HepG2 (cell line): ENCODE measurements around the gene OR11G2. TPM values are rescaled to one million over a fixed set of nuclear protein-coding genes. Genes with fewer than 3 reads are reported as not detected.

Experiments
- ATAC-seq: fragments of 200-7000 bp; cut with Tn5 transposase; 3 replicates; pipeline ENCODE4 v1.9.1; 2020; ENCODE audit warnings: mild to moderate bottlenecking, moderate library complexity
- Bru-seq: library from RNA; stranded (reverse); fragments of 400-500 nt; gene quantifications from one replicate; lab custom pipeline; 2021; lab: Mats Ljungman, UMichigan
- BruChase-seq, 2 experiments: library from RNA; stranded (reverse); fragments of 400-500 nt; gene quantifications; one replicate each; lab custom pipeline; 2021; lab: Mats Ljungman, UMichigan
- BruUV-seq: library from RNA; stranded (reverse); fragments of 400-500 nt; replicated peaks from 2 replicates; lab custom pipeline; 2021; lab: Mats Ljungman, UMichigan
- CTCF ChIA-PET: fragments of 300-600 bp; formaldehyde crosslinking; extraction: SDS; loops from one replicate; lab custom pipeline; 2021; ENCODE audit warnings: low total read pairs, inconsistent platforms, low intra/inter-chr PET ratio; lab: Yijun Ruan, JAX
- POLR2A ChIA-PET: fragments of 350-600 bp; sonication (Branson Sonifier 250); formaldehyde crosslinking; loops from one replicate; lab custom pipeline; 2020; ENCODE audit warnings: antibody characterized with exemption, inconsistent platforms; lab: Yijun Ruan, JAX
- DNase-seq: peaks from one replicate; pipeline ENCODE4 v3.0.0-alpha.2; 2015; ENCODE audit warnings: low spot score
- FAIRE-seq: peaks from 3 replicates; lab custom pipeline; 2011; peaks lifted over from hg19 to GRCh38; lab: Jason Lieb, UNC
- H2AFZ ChIP-seq: one replicate; pipeline ENCODE4 v1.6.1; 2011; ENCODE audit warnings: low read length, inconsistent platforms
- H3K27ac ChIP-seq: fragments of 300-600 bp; 3 replicates; pipeline ENCODE4 v1.8.0; 2011; ENCODE audit warnings: mixed run types, mild to moderate bottlenecking, mixed read lengths, low read length, inconsistent platforms; ENCODE audit not compliant: insufficient read depth; ENCODE audit errors: extremely low read length
- H3K27me3 ChIP-seq, 2 experiments: fragments of 200-600 bp in 1 of 2; 2 replicates in 1 of 2; 3 replicates in 1 of 2; pipeline versions ENCODE4 v1.6.0 to v1.8.0; 2011; ENCODE audit warnings: low read length in 2 of 2, mild to moderate bottlenecking in 2 of 2, moderate library complexity in 2 of 2, inconsistent platforms in 1 of 2; ENCODE audit not compliant: insufficient read depth in 2 of 2, control insufficient read depth in 1 of 2
- H3K36me3 ChIP-seq, 2 experiments: fragments of 200-600 bp in 1 of 2; replicated peaks in 1 of 2; 2 replicates in 1 of 2; 3 replicates in 1 of 2; pipeline versions ENCODE4 v1.5.1 to v1.8.0; 2011; ENCODE audit warnings: low read length in 2 of 2, inconsistent platforms in 1 of 2; ENCODE audit not compliant: insufficient read depth in 2 of 2, control insufficient read depth in 1 of 2
- H3K4me1 ChIP-seq: 2 replicates; pipeline ENCODE4 v1.5.1; 2012; ENCODE audit warnings: low read length, inconsistent platforms; ENCODE audit not compliant: insufficient read depth
- H3K4me2 ChIP-seq: 2 replicates; pipeline ENCODE4 v1.6.0; 2011; ENCODE audit warnings: low read depth, low read length, inconsistent platforms
- H3K4me3 ChIP-seq, 3 experiments: fragments of 200-600 bp in 1 of 3; sonication (generic), shearing (Covaris generic) in 1 of 3; replicated peaks in 1 of 3; 2 replicates each; pipeline ENCODE4 v1.5.1; 2011 to 2016; ENCODE audit warnings: low read length in 3 of 3, inconsistent platforms in 2 of 3, low read depth in 2 of 3, mild to moderate bottlenecking in 2 of 3, control low read depth in 1 of 3, mixed read lengths in 1 of 3; ENCODE audit not compliant: insufficient read depth in 1 of 3
- H3K79me2 ChIP-seq: one replicate; pipeline ENCODE4 v1.6.1; 2011; ENCODE audit warnings: low read length, inconsistent platforms; ENCODE audit not compliant: insufficient read depth
- H3K9ac ChIP-seq: 2 replicates; pipeline ENCODE4 v1.6.0; 2011; ENCODE audit warnings: mild to moderate bottlenecking, low read depth, low read length, inconsistent platforms; ENCODE audit not compliant: insufficient read depth
- H3K9me3 ChIP-seq: 2 replicates; pipeline ENCODE4 v1.5.1; 2012; ENCODE audit warnings: mild to moderate bottlenecking, low read length
- H4K20me1 ChIP-seq: 2 replicates; pipeline ENCODE4 v1.6.0; 2011; ENCODE audit warnings: inconsistent platforms, mild to moderate bottlenecking, low read length, moderate library complexity; ENCODE audit not compliant: insufficient read depth
- MAZ ChIP-seq, 2 experiments: sonication (generic) in 1 of 2; formaldehyde crosslinking in 1 of 2; IDR thresholded peaks; 2 replicates each; pipeline versions ENCODE4 v1.5.0 to v1.6.1; 2012 to 2020; ENCODE audit warnings: low read depth in 2 of 2, mild to moderate bottlenecking in 2 of 2, borderline replicate concordance in 1 of 2, improper control_type of control experiment in 1 of 2, low read length in 1 of 2, missing genetic modification reagents in 1 of 2, moderate library complexity in 1 of 2
- MNT ChIP-seq: fragments of 450-650 bp; IDR thresholded peaks from 2 replicates; pipeline ENCODE4 v1.6.1; 2016
- MYNN ChIP-seq: sonication (generic); formaldehyde crosslinking; IDR thresholded peaks from 2 replicates; pipeline ENCODE4 v1.4.0; 2020; ENCODE audit warnings: mild to moderate bottlenecking, low read depth, missing genetic modification reagents
- ONECUT2 ChIP-seq: sonication (generic); formaldehyde crosslinking; IDR thresholded peaks from 2 replicates; pipeline ENCODE4 v1.4.0; 2020; ENCODE audit warnings: missing genetic modification reagents
- ZNF646 ChIP-seq: sonication (generic); formaldehyde crosslinking; IDR thresholded peaks from 2 replicates; pipeline ENCODE4 v1.9.0; 2021; ENCODE audit warnings: mild to moderate bottlenecking, missing genetic modification reagents
- WGBS: methylation state at CpG from one replicate; pipeline ENCODE4 v1.1.6; 2017; ENCODE audit warnings: low lambda C conversion rate; 5-methylcytosine and 5-hydroxymethylcytosine counted together
- in situ Hi-C: cut with HindIII; loops from 2 replicates; pipeline ENCODE4 v1.10.0; 2017; ENCODE audit warnings: low pct_unique_long_range_greater_than_20kb; ENCODE audit not compliant: extremely low pct_ligation_motif_present
- intact Hi-C: fragments of 100-400 bp; cut with micrococcal nuclease; formaldehyde crosslinking; loops from one replicate; pipeline ENCODE4 v1.10.0; 2022; ENCODE audit not compliant: unreplicated experiment
- long read RNA-seq, 2 experiments: library from RNA in 1 of 2; library from polyadenylated mRNA in 1 of 2; stranded (forward) in 1 of 2; unstranded in 1 of 2; transcript quantifications; one replicate each; pipeline ENCODE4 v2.0.0, GENCODE V29; 2019 to 2022
- polyA minus RNA-seq, 3 experiments: library from RNA; depleted of rRNA, polyadenylated mRNA; stranded (reverse); fragments of >200 nt; gene quantifications; 2 replicates each; pipeline ENCODE4 v1.2.3, GENCODE V29; 2011; ENCODE audit warnings: low replicate concordance in 1 of 3
- polyA plus RNA-seq, 8 experiments: library from polyadenylated mRNA; depleted of rRNA in 3 of 8; stranded (reverse) in 7 of 8; unstranded in 1 of 8; fragments of >200 nt; fragmentation: Illumina TruSeq in 4 of 8; extraction: Trizol in 4 of 8; gene quantifications; 2 replicates each; pipeline versions ENCODE4 v1.2.1 to v1.2.3, GENCODE V29; 2011 to 2016; ENCODE audit warnings: low read depth in 4 of 8, missing spikeins in 1 of 8, mixed read lengths in 1 of 8; ENCODE audit not compliant: insufficient read depth in 1 of 8
- total RNA-seq, 5 experiments: library from RNA; depleted of rRNA; stranded (reverse); fragments of >200 nt; fragmentation: Illumina TruSeq; extraction: Trizol; gene quantifications; 2 replicates each; pipeline ENCODE4 v1.2.3, GENCODE V29; 2016; ENCODE audit warnings: low read depth in 1 of 5

The OR11G2 gene
- total RNA-seq (2016; rRNA removed; fragmentation: Illumina TruSeq; extraction: Trizol) (not detected in 2 replicates), polyA plus RNA-seq (2011; rRNA removed) (not detected in 2 replicates), polyA minus RNA-seq (2011; rRNA and poly(A)+ RNA removed; ENCODE audit: low replicate concordance) (not detected in 2 replicates), Bru-seq, nascent RNA (not detected), BruChase-seq, experiment 1, labeled RNA remaining after a 6-hour chase (not detected), BruChase-seq, experiment 2, labeled RNA remaining after a 2-hour chase (not detected)
- not detected in 2 replicates for total RNA-seq (2016; cell fraction: cytosol; rRNA removed; fragmentation: Illumina TruSeq; extraction: Trizol; ENCODE audit: low read depth)
- total RNA-seq (2016; cell fraction: insoluble cytoplasmic fraction; rRNA removed; fragmentation: Illumina TruSeq; extraction: Trizol): not detected in 2 replicates
- not detected in 2 replicates for total RNA-seq (2016; cell fraction: membrane; rRNA removed; fragmentation: Illumina TruSeq; extraction: Trizol)
- not detected in 2 replicates for total RNA-seq (2016; cell fraction: nucleus; rRNA removed; fragmentation: Illumina TruSeq; extraction: Trizol)
- polyA plus RNA-seq (2011; cell fraction: cytosol; rRNA removed): not detected in 2 replicates
- polyA plus RNA-seq (2011; cell fraction: nucleus; rRNA removed): not detected in 2 replicates
- not detected in 2 replicates for polyA plus RNA-seq (2012)
- not detected in 2 replicates for polyA plus RNA-seq (2016; cell fraction: cytosol; fragmentation: Illumina TruSeq; extraction: Trizol; ENCODE audit: low read depth)
- polyA plus RNA-seq (2016; cell fraction: insoluble cytoplasmic fraction; fragmentation: Illumina TruSeq; extraction: Trizol; ENCODE audit: low read depth): not detected in 2 replicates
- polyA plus RNA-seq (2016; cell fraction: membrane; fragmentation: Illumina TruSeq; extraction: Trizol; ENCODE audit: low read depth): not detected in 2 replicates
- not detected in 2 replicates for polyA plus RNA-seq (2016; cell fraction: nucleus; fragmentation: Illumina TruSeq; extraction: Trizol; ENCODE audit: insufficient read depth, low read depth)
- not detected in 2 replicates for polyA minus RNA-seq (2011; cell fraction: cytosol; rRNA and poly(A)+ RNA removed)
- polyA minus RNA-seq (2011; cell fraction: nucleus; rRNA and poly(A)+ RNA removed): not detected in 2 replicates
- long read RNA-seq, experiment 1: 0 reads
- long read RNA-seq, experiment 2: 0 reads

DNA sequence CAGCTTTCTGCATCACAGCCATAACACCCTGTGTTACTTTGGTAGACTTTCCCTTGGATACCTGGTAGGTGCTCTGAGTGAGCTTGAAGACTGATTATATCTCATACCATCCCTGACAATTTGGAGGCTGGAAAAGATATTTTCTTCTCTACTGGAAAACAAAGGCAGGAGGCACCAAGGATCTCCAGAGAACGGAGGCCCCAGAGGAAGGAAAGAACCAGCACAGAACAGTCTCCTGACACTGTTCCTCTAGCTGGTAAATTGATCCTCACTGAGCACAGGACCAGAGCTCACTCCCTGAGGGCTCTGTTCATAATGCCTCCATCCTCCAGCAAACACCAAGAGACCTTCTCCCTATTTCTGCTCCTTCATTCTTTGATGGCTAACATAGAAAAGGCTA is at the start of gene OR11G2:
OR11G2 (plus strand) TSS at position 301 of the 400 bp plus-strand sequence. CDS start 6,542 bp downstream, outside the sequence.
- no peaks in the 10 kb centered on the region for H4K20me1 ChIP-seq
- DNase-seq (no peak), ATAC-seq (no peak), FAIRE-seq (no peak)
- in situ Hi-C loops (no loop called here), intact Hi-C loops (no loop called here)
- H3K27ac ChIP-seq: no peak within 1 kb of the TSS
- no peaks in the 10 kb centered on the region for H3K79me2 ChIP-seq
- ChIA-PET POLR2A (no interaction called here), CTCF (no interaction called here)
- no peaks in the 10 kb centered on the region for H3K9me3 ChIP-seq
- no peaks in the 10 kb centered on the region for H3K36me3 ChIP-seq
- no peaks in the 10 kb centered on the region for H3K4me1 ChIP-seq
- no peak within 1 kb of the TSS for H3K4me3 ChIP-seq
- no TSS peak for BruUV-seq
- H3K4me2 ChIP-seq: no peak within 1 kb of the TSS
- no peak within 1 kb of the TSS for H2AFZ ChIP-seq
- H3K9ac ChIP-seq: no peak within 1 kb of the TSS
- TF ChIP-seq ONECUT2 (CRISPR knock-in tag): no peak
- TF ChIP-seq MAZ (IDR thresholded peaks at IDR 0.05; ENCODE audit: borderline replicate concordance, low read depth, low read length): no peak
- no peak for TF ChIP-seq MAZ (CRISPR knock-in tag; IDR thresholded peaks at IDR 0.05; ENCODE audit: low read depth)
- TF ChIP-seq MNT: no peak
- no peak for TF ChIP-seq ZNF646 (CRISPR knock-in tag)
- TF ChIP-seq MYNN (CRISPR knock-in tag): no peak
- H3K27me3 ChIP-seq: no peaks in the 10 kb centered on the region
- 0% methylated on average over 1 of the region's 1 CpG for WGBS
